Measurements from ENCODE around the gene DACT2. TPM values are rescaled to one million over a fixed set of nuclear protein-coding genes. Genes with fewer than 3 reads are reported as not detected.

DACT2 gene, protein sequence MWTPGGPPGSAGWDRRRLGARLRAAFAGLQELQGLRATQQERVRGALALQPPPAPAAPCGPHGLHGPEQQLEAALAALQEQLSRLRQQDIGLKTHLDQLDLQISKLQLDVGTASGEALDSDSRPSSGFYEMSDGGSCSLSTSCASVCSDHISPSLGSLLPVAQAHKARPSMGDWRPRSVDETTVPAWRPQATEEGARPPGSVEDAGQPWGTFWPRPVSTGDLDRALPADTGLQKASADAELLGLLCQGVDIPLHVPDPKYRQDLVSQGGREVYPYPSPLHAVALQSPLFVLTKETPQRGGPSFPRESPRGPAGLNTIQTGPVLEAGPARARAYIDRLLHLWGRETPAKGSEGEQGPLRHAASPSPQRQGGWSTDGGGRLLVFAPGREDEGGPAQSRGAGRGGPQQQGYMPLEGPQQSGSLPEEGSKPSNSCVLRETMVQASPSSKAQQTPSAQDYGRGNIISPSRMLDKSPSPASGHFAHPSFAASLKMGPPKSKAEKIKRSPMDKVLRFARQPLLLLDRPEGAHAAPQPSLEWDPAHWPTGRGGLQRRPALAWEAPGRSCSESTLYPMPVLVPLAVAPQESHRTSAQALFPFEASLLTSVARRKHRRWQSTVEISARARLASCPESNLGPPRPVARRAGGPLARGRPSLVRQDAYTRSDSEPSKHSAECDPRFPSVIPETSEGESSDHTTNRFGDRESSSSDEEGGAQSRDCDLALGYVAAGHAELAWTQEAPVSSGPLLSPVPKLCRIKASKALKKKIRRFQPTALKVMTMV
- under 1 TPM in 1 of 4 donors, not detected in 3; 0.24 TPM for total RNA-seq

GRCh38 chr6:168319279-168320111 is at the start of gene DACT2:
TSS of gene DACT2 (minus strand) at chr6:168319777. CDS start at chr6:168319633, 144 bp downstream.
- Histone ChIP-seq H3K27ac (no peak within 1 kb of the TSS), H3K27me3 (peaks cover 20 to 33% (median 29%) of the 10 kb centered on the region in 3 donors), H3K4me3 (no peak within 1 kb of the TSS), H3K36me3 (no peaks in the 10 kb centered on the region), H3K4me1 (no peaks in the 10 kb centered on the region), H3K9me3 (no peaks in the 10 kb centered on the region)
- intact Hi-C loops (cut with DNase I; ENCODE audit: low total_unique reads): no loop called here
- in situ Hi-C loops (cut with MboI; ENCODE audit: low sequenced_read_pairs in 4 of 4): no loop called here
- no peak for TF ChIP-seq POLR2A (IDR thresholded peaks at IDR 0.05)
- TF ChIP-seq, protein P1, sequence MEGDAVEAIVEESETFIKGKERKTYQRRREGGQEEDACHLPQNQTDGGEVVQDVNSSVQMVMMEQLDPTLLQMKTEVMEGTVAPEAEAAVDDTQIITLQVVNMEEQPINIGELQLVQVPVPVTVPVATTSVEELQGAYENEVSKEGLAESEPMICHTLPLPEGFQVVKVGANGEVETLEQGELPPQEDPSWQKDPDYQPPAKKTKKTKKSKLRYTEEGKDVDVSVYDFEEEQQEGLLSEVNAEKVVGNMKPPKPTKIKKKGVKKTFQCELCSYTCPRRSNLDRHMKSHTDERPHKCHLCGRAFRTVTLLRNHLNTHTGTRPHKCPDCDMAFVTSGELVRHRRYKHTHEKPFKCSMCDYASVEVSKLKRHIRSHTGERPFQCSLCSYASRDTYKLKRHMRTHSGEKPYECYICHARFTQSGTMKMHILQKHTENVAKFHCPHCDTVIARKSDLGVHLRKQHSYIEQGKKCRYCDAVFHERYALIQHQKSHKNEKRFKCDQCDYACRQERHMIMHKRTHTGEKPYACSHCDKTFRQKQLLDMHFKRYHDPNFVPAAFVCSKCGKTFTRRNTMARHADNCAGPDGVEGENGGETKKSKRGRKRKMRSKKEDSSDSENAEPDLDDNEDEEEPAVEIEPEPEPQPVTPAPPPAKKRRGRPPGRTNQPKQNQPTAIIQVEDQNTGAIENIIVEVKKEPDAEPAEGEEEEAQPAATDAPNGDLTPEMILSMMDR (IDR thresholded peaks at IDR 0.05 in 4 of 5, conservative IDR thresholded peaks at IDR 0.05 in 1 of 5): no peak
- ATAC-seq (no peak), DNase-seq (no peak)

DNA sequence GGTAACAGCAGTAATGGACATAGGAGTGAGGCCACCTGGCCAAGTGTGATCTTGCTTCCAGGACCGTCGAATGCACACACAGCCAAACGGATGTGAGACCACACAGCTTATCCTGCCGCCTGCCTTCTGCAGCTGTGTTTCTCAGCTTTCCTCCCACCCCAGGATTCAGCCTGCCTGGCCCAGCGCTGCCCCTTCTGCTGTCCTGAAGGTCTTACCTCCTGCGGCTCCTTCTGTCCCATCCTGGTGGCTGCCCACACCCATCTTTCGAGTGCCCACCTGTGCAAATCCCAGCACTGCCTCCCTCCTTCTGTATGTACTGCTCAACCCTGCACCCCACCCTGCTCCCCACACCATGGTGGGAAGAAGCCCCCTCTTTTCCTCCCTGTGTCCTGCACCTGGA is 49.4 kb upstream of the DACT2 start:
- in situ Hi-C loops (cut with MboI; ENCODE audit: low sequenced_read_pairs in 4 of 4): loop anchor here (5.0 to 25.0 kb wide), 3 partner anchors 513 to 518 kb away; no protein-coding TSS in a partner anchor
- ATAC-seq (no peak), DNase-seq (no peak)
- H3K9me3 ChIP-seq: no peaks in the 10 kb centered on the region
- no peak overlapping the region for H3K27ac ChIP-seq
- no peaks in the 10 kb centered on the region for H3K36me3 ChIP-seq
- H3K4me1 ChIP-seq: no peaks in the 10 kb centered on the region
- no peak for TF ChIP-seq POLR2A (IDR thresholded peaks at IDR 0.05)
- TF ChIP-seq, protein P1 (IDR thresholded peaks at IDR 0.05 in 4 of 5, conservative IDR thresholded peaks at IDR 0.05 in 1 of 5): no peak
- intact Hi-C loops (cut with DNase I; ENCODE audit: low total_unique reads): no loop called here
- H3K4me3 ChIP-seq: no peak overlapping the region
- H3K27me3 ChIP-seq: peaks cover 0 to 8% (median 0%) of the 10 kb centered on the region in 3 donors

DNA sequence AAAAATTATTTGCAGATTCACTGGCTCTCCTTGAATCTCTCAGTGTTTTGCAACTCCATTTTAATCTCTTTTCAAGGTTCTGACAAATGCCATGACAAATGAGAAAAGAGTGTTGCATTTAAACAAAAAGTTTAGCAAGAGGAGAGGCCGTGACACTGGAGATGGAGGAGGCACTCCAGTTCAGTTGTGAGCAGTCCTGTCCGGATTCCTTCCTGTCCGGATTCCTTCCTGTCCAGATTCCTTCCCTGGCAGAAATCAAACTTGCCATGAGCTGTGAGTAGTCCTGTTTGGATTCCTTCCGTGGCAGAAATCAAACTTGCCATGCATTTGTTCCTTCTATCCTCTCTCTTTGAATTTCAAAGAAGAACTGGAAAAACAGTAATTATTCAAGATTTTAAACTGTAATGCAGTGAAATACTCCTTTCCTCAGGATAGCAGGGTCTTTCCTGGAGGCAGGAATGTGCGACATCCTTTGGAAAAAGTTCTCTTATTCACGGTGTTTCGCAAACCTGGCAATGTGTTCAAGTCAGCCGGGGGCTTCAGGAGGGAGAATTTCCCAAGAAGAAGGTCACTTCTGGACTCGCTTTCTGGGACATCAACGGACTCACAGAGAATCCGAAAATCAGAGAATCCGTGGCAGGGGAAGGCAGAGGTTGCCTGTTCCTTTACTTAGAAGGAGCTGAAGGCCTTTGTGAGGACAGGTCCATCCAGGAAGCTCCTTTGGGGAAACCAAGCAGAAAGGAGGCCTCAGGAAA is 48.7 kb upstream of the DACT2 start:
- Histone ChIP-seq H3K9me3 (no peaks in the 10 kb centered on the region), H3K4me1 (no peaks in the 10 kb centered on the region), H3K27me3 (peaks cover 0 to 8% (median 0%) of the 10 kb centered on the region in 3 donors), H3K36me3 (no peaks in the 10 kb centered on the region), H3K27ac (no peak overlapping the region), H3K4me3 (no peak overlapping the region)
- intact Hi-C loops (cut with DNase I; ENCODE audit: low total_unique reads): no loop called here
- no peak for DNase-seq
- in situ Hi-C loops (cut with MboI; ENCODE audit: low sequenced_read_pairs in 4 of 4): loop anchor here (5.0 to 25.0 kb wide), 3 partner anchors 514 to 519 kb away; no protein-coding TSS in a partner anchor
- TF ChIP-seq, protein P1 (IDR thresholded peaks at IDR 0.05 in 4 of 5, conservative IDR thresholded peaks at IDR 0.05 in 1 of 5): no peak
- no peak for TF ChIP-seq POLR2A (IDR thresholded peaks at IDR 0.05)
- ATAC-seq: no peak

DNA sequence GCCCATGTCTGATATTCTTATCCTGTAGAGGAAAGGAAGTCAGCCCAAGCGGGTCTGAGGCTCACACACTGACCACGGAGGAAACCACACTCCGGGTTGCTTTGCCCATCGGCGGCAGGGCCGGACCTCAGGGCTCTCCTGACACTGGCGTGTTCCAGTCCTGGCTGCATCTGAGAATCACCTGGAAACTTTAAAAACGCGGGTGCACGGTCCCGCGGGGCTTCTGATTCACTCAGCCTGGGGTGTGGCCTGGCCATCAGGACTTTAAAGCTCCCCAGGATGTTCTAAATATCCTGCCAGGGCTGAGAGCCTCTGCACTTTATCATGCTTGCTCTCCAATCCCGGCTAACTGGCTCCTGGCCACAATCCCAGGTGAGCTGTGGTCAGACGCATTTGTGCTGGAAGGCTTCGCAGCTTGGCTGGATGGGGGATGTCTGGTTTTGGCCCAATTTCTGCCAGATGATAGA is 47.7 kb upstream of the DACT2 start:
- Histone ChIP-seq H3K9me3 (no peaks in the 10 kb centered on the region), H3K27ac (no peak overlapping the region), H3K36me3 (no peaks in the 10 kb centered on the region), H3K4me3 (no peak overlapping the region), H3K27me3 (peaks cover 0 to 8% (median 0%) of the 10 kb centered on the region in 3 donors), H3K4me1 (no peaks in the 10 kb centered on the region)
- in situ Hi-C loops (cut with MboI; ENCODE audit: low sequenced_read_pairs in 4 of 4): loop anchor here (5.0 to 25.0 kb wide), 3 partner anchors 515 to 520 kb away; no protein-coding TSS in a partner anchor
- no peak for DNase-seq
- ATAC-seq: no peak
- intact Hi-C loops (cut with DNase I; ENCODE audit: low total_unique reads): no loop called here
- TF ChIP-seq, protein P1 (IDR thresholded peaks at IDR 0.05 in 4 of 5, conservative IDR thresholded peaks at IDR 0.05 in 1 of 5): no peak
- TF ChIP-seq POLR2A (IDR thresholded peaks at IDR 0.05): no peak

Measured in gastrocnemius medialis (tissue), 4 donors.